HG03139 (cell line): Measurements from ENCODE around the gene GRM6.

Experiments
- ATAC-seq: cut with Tn5 transposase; IDR thresholded peaks from one replicate; pipeline ENCODE4 v1.9.1; 2021; ENCODE audit not compliant: unreplicated experiment

GRM6 gene

DNA sequence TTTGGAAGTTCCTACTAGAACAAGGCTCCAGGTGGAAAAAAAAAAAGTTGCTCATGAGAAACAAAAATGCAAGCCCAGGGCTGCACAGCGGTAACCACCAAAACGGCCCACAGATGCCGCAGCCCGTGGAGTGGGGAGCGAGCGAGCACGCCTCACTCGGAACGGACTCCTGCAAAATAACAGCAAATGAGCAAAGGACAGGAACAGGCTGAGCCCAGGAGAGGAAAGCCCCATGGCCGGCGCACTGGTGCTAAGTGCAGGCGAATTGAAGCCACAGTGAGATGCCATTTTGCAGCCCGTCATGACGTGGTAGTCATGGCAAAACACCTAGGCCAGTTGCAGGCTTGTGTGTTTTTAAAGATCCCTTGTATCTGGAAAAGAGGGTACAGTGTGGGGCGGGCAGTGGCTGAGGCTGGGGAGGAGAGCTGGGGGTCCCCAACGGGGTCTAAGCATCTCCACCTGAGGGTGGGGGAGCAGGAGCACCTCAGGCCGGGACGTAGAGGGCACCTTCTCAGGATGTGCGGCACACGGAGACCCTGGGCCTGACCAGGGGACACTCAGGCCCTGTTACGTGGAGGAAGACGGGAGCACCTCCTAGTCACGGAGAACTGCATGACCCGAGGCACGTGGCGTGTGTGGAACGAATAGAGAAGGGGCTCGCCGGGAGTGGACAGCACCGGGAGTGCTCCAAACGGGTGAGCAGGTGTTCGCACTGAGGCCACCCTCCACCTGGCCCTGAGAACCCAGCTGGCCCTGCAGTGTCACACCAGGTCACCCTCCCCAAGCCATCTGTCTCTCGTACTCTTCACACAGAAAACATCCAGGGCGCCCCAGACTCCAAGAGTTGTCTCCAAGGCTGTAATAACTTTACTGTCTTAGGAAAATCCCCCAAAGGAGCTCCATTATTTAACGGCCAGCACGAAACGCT, 10.7 kb downstream of the GRM6 start:
- no peak for ATAC-seq

DNA sequence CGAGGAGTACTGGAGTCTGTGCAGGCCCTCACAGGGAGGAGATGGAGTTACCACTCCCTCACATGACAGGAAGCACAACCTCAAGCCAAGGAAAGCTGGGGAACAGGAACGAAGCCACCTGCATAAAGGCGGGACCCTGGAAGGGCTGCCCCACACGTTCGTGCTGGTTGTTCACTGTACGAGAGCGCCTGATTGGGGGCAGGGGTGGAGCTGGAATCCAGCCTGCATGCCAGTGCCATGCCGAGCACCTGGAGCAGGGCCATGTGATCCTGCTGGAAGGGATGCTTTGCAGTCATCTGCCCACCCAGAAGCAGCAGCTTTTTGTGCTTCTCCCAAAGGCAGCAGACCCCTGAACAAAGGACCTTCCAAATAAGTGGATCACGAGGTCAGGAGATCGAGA, 11.4 kb downstream of the GRM6 start:
- ATAC-seq = no peak

DNA sequence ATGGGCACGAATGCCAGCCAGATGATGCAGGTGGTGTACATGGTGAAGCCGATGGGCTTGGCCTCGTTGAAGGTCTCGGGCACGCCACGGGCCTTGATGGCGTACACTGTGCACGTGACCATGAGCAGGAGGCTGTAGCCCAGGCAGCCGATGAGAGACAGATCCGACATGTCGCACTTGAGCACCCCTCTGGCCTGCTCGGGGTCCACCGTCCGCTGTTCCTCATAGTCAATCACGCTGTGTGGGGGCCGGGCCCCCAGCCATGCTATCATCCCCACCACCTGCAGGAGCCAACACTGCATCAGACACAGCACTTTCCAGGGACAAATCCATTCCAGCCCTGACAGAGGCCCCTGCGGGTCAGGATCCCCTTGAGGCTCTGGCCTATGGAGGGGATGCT, 12.2 kb downstream of the GRM6 start:
- ATAC-seq = no peak

DNA sequence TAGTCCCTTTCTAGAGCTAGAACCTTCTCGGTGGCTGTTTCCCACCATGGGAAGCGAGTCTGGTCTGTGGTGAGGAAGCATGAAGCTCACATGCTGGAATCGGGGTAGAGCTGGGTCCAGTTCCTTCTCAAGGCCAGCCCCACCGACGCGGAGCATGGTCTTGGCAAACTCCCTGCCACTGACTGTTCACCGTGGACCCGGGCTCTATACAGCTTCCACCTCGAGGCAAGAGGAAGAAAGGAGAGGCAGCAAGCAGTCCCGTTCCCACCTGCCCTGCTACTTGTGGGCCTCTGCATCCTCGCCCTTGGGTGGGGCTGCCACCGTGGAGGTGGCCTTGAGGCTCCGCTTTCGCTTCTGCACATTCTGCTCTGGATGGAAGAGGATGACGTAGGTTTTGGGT, 13.7 kb downstream of the GRM6 start:
- ATAC-seq = no peak

DNA sequence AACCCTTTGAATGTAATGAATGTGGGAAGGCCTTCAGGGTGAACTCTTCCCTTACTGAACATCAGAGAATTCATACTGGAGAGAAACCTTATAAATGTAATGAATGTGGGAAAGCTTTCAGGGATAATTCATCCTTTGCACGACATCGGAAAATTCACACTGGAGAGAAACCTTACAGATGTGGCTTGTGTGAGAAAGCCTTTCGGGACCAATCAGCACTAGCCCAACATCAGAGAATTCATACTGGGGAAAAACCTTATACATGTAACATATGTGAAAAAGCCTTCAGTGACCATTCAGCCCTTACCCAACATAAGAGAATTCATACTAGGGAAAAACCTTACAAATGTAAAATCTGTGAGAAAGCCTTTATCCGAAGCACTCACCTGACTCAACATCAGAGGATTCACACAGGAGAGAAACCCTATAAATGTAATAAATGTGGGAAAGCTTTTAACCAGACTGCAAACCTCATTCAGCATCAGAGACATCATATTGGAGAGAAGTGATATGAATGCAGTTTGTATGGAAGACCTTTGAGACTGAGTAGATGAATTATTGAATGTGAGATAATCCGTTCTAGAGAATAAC, 29.6 kb downstream of the GRM6 start:
- no peak for ATAC-seq

DNA sequence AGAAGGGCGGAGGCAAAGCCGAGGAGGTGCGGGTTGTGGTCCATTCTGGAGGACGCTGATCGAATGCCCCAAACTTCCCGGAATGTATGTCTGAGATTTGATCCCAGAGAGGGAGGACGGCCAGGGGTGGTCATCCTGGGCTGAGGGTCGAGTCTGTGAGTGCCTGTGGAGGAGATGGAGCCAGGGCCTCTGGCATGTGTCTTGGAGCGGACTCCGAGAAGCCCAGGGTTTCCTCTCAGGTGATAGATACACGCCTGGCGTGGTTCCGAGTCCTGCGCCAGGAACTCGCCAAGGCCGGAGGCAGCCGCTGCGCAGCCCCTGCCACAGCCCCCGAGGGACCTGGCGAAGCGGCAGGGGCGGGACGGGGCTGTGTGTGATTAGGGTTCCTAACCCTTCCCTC, 53.8 kb downstream of the GRM6 start:
- no peak for ATAC-seq

DNA sequence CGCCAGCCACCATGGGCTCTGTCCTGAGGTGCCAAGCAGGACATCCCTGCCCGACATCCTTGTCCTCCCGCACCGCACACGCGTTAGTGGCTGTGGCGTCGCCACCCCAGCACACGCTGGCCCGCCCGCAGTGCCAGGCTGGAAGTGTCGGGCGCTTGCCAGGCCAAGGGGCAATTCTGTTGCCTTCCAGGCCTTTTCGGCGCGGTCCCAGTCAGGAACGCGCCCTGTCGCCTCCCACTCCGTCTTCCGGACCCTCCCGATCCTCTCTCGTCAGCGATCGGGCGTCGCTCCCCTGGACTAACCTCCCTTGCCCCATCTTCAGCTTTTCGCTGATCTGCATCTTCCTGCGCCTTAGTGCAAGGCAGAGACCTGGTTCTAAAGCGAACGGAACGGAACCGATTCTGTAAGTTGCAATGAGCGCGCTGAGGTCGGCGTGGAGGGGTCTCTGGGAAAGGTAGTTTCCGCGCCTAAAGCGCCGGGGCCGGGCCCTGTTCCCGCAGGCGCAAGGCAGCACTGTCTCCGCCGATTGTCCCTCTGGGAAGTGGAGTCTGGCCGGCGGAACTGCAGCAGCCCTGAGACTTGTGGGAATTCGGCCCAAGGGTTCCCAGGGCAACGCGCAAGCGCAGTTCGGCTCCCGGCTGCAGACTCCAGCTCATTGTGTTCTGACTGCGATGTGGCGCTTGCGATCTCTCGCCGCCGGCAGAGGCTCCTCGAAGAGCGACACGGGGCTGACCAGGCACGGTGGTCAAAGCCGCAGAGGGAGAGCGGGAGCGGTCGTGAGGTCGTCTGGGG, 54.4 kb downstream of the GRM6 start, which contains the start of gene ZNF454:
Gene ZNF454 (plus strand): TSS at position 630 of the 792 bp plus-strand sequence. CDS start 1,594 bp downstream, outside the sequence.
- no peak for ATAC-seq

DNA sequence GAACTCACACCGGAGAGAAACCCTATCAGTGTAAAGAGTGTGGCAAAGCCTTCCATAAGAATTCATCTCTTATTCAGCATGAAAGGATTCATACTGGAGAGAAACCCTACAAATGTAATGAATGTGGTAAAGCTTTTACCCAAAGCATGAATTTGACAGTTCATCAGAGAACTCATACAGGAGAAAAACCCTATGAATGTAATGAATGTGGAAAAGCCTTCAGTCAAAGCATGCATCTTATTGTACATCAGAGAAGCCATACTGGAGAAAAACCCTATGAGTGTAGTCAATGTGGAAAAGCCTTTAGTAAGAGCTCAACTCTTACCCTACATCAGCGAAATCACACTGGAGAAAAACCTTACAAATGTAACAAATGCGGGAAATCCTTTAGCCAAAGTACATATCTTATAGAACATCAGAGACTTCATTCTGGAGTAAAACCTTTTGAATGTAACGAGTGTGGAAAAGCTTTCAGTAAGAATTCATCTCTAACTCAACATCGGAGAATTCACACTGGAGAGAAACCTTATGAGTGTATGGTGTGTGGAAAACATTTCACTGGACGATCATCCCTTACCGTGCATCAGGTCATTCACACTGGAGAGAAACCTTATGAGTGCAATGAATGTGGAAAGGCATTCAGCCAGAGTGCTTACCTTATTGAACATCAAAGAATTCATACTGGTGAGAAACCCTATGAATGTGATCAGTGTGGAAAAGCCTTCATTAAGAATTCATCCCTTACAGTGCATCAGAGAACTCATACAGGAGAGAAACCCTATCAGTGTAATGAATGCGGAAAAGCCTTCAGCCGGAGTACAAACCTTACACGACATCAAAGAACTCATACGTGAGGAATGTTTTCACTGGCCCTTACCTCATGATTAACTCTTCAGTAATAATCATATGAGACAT, 63.0 kb downstream of the GRM6 start:
- ATAC-seq = no peak
